GM13977 (cell line): ENCODE measurements around the gene PDK2.

Source experiments
- DNase-seq: peaks from one replicate; pipeline ENCODE4 v3.0.0; 2012; ENCODE audit warnings: low spot score
- CTCF ChIP-seq: IDR thresholded peaks from 2 replicates; pipeline ENCODE4 v1.5.1; 2012; ENCODE audit warnings: mild to moderate bottlenecking, control low read depth; ENCODE audit not compliant: insufficient read depth; ENCODE audit errors: extremely low read depth, missing control alignments
- in situ Hi-C: fragments of 300-500 bp; cut with MboI; formaldehyde crosslinking; loops from one replicate; pipeline ENCODE4 v1.12.0; 2022; ENCODE audit warnings: low sequenced_read_pairs, low pct_unique_long_range_greater_than_20kb, mixed read lengths, inconsistent platforms; ENCODE audit not compliant: unreplicated experiment

Gene PDK2

GRCh38 chr17:50096758-50097157 is 1.6 kb downstream of the PDK2 start:
- in situ Hi-C loops: no loop called here
- no peak for TF ChIP-seq CTCF
- no peak for DNase-seq

- no peak for DNase-seq
- no peak for TF ChIP-seq CTCF
- in situ Hi-C loops: no loop called here
Measured at GRCh38 chr17:50097455-50097854, 2.3 kb downstream of the PDK2 start.

- no peak for DNase-seq
- no peak for TF ChIP-seq CTCF
- in situ Hi-C loops: no loop called here
Measured at GRCh38 chr17:50097926-50098325, 2.8 kb downstream of the PDK2 start.

GRCh38 chr17:50098583-50098982 is 3.4 kb downstream of the PDK2 start:
- in situ Hi-C loops: no loop called here
- TF ChIP-seq CTCF: no peak
- no peak for DNase-seq

- TF ChIP-seq CTCF: no peak
- in situ Hi-C loops: no loop called here
- no peak for DNase-seq
Measured at GRCh38 chr17:50099003-50099402, 3.9 kb downstream of the PDK2 start.

GRCh38 chr17:50100480-50100883 is 5.3 kb downstream of the PDK2 start:
- in situ Hi-C loops: no loop called here
- DNase-seq: no peak
- TF ChIP-seq CTCF: no peak

GRCh38 chr17:50100921-50101345 is 5.8 kb downstream of the PDK2 start:
- no peak for DNase-seq
- in situ Hi-C loops: no loop called here
- no peak for TF ChIP-seq CTCF
